ENCODE measurements around the gene ADAMTS13. TPM values are rescaled to one million over a fixed set of nuclear protein-coding genes. Genes with fewer than 3 reads are reported as not detected.

ADAMTS13 gene
- total RNA-seq, 2 experiments from 2014 or later: 3.2 to 3.5 TPM

- ATAC-seq (ENCODE audit: low read depth): no peak
Measured at GRCh38 chr9:133490865-133491655, 68.9 kb downstream of the ADAMTS13 start.

GRCh38 chr9:133491656-133491925, 69.4 kb downstream of the ADAMTS13 start:
- ATAC-seq (ENCODE audit: low read depth) (no peak), DNase-seq (no peak)
- Mint-ChIP-seq H3K4me1 (no peaks in the 10 kb centered on the region), H3K9me3 (no peaks in the 10 kb centered on the region), H3K36me3 (no peaks in the 10 kb centered on the region), H3K4me3 (no peak overlapping the region), H3K27me3 (no peaks in the 10 kb centered on the region), H3K27ac (no peak overlapping the region)
- POLR2A ChIA-PET: interaction anchor here (1.0 kb wide), 1 partner anchor 105 kb away, joined by 3 read pairs; no protein-coding TSS in a partner anchor

More at GRCh38 chr9:133490865-133491655, 68.9 kb downstream of the ADAMTS13 start:
- POLR2A ChIA-PET: interaction anchor here (0.6 kb wide), 1 partner anchor 74 kb away, joined by 4 read pairs; no protein-coding TSS in a partner anchor
- H3K27ac Mint-ChIP-seq: no peak overlapping the region
- no peak for DNase-seq
- H3K27me3 Mint-ChIP-seq: no peaks in the 10 kb centered on the region
- H3K9me3 Mint-ChIP-seq: no peaks in the 10 kb centered on the region
- H3K36me3 Mint-ChIP-seq: no peaks in the 10 kb centered on the region
- no peak overlapping the region for H3K4me3 Mint-ChIP-seq
- peaks cover under 1% of the 10 kb centered on the region for H3K4me1 Mint-ChIP-seq

DNA sequence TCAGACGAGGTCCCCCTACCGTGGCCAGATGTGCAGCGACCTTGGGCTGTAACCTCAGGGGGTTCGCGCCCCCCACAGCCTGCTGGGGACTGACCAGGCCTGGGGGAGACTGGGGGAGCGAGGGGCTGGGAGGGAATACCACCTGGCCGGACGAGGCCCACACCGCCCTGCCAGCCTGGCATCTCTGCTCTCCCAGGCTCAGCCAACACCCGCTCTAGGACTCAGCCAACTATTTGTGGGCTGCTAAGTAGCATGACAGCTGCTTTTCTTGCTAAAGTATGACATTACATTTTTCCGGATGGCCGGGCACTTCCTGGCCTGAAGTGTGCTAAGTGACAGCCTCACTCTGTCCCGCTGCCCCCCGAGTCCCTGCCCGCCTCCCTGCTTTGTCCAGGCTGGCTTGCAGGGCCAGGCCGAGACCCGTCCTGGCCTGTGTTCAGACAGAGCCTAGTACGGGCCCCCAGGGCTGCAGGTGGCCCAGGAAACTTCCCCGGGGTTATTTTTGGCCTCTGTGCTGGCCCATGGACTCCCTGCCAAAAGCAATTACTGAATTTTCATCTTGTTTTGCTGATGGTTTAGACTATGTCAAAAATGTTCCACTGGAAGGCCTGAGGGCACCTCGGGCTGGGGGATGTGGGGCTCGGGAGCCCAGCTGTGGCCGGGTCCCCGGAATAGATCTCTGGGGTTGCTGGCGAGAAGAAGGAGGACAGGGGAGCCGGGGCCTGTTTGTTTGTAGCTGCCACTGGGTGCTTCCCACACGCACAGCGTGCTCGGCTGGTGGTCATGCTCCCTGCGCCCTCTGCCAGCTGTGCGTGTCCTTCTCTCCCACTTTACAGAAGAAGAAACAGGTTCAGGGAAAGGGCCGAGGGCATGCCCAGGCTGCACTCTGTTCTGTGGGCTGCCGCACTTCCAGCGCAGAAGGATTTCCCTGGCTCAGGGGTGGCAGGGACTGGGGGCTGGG, 70.2 kb downstream of the ADAMTS13 start:
- Mint-ChIP-seq H3K27ac (no peak overlapping the region), H3K9me3 (no peaks in the 10 kb centered on the region), H3K4me3 (no peak overlapping the region), H3K4me1 (no peaks in the 10 kb centered on the region), H3K27me3 (no peaks in the 10 kb centered on the region), H3K36me3 (no peaks in the 10 kb centered on the region)
- ATAC-seq (ENCODE audit: low read depth): no peak
- POLR2A ChIA-PET: interaction anchor here (1.0 kb wide), 1 partner anchor 104 kb away, joined by 3 read pairs; no protein-coding TSS in a partner anchor
- DNase-seq: no peak

DNA sequence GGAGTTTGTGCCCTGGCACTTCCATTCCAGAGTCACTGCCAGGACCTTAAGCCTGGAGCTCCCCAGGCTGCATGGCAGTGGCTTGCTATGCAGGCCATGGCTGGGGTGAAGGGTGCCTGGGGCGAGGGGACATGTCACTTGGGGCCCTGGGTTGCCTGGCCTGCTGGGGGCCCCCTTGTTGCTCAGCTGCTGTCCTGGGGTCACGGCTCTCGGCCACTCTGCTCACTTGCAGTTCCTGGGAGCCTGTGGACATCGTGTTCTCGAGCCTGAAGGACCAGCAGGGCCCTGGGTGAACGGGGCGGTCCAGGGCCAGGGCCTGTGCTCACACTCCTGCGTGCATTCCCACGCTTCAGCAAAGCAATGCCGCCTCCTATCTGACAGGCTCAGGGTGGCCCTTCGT, 71.3 kb downstream of the ADAMTS13 start:
- no peak overlapping the region for H3K4me3 Mint-ChIP-seq
- no peak overlapping the region for H3K27ac Mint-ChIP-seq
- H3K4me1 Mint-ChIP-seq: no peaks in the 10 kb centered on the region
- DNase-seq (no peak), ATAC-seq (ENCODE audit: low read depth) (no peak)
- POLR2A ChIA-PET: no interaction called here
- no peaks in the 10 kb centered on the region for H3K27me3 Mint-ChIP-seq
- no peaks in the 10 kb centered on the region for H3K36me3 Mint-ChIP-seq
- H3K9me3 Mint-ChIP-seq: no peaks in the 10 kb centered on the region

GRCh38 chr9:133493845-133494540, 71.8 kb downstream of the ADAMTS13 start:
- Mint-ChIP-seq H3K27ac (no peak overlapping the region), H3K27me3 (no peaks in the 10 kb centered on the region), H3K36me3 (no peaks in the 10 kb centered on the region), H3K4me3 (no peak overlapping the region), H3K9me3 (no peaks in the 10 kb centered on the region), H3K4me1 (no peaks in the 10 kb centered on the region)
- POLR2A ChIA-PET: no interaction called here
- ATAC-seq (ENCODE audit: low read depth): no peak
- DNase-seq: no peak

GRCh38 chr9:133494636-133495326, 72.6 kb downstream of the ADAMTS13 start:
- no peak for ATAC-seq (ENCODE audit: low read depth)
- Mint-ChIP-seq H3K27ac (no peak overlapping the region), H3K36me3 (no peaks in the 10 kb centered on the region), H3K4me1 (no peaks in the 10 kb centered on the region), H3K4me3 (no peak overlapping the region), H3K9me3 (no peaks in the 10 kb centered on the region), H3K27me3 (no peaks in the 10 kb centered on the region)
- POLR2A ChIA-PET: no interaction called here
- no peak for DNase-seq

GRCh38 chr9:133495327-133496293, 73.4 kb downstream of the ADAMTS13 start:
- Mint-ChIP-seq H3K36me3 (no peaks in the 10 kb centered on the region), H3K4me1 (no peaks in the 10 kb centered on the region), H3K27me3 (no peaks in the 10 kb centered on the region), H3K4me3 (no peak overlapping the region), H3K27ac (no peak overlapping the region), H3K9me3 (no peaks in the 10 kb centered on the region)
- ATAC-seq (ENCODE audit: low read depth) (no peak), DNase-seq (no peak)
- POLR2A ChIA-PET: no interaction called here

GRCh38 chr9:133496861-133497842, 75.0 kb downstream of the ADAMTS13 start:
- H3K27ac Mint-ChIP-seq: no peak overlapping the region
- H3K9me3 Mint-ChIP-seq: peaks cover 9% of the 10 kb centered on the region
- POLR2A ChIA-PET: no interaction called here
- no peak overlapping the region for H3K4me3 Mint-ChIP-seq
- peaks cover under 1% of the 10 kb centered on the region for H3K27me3 Mint-ChIP-seq
- no peaks in the 10 kb centered on the region for H3K36me3 Mint-ChIP-seq
- no peak for ATAC-seq (ENCODE audit: low read depth)
- no peaks in the 10 kb centered on the region for H3K4me1 Mint-ChIP-seq
- no peak for DNase-seq

GRCh38 chr9:133499132-133499891, 77.1 kb downstream of the ADAMTS13 start:
- no peaks in the 10 kb centered on the region for H3K4me1 Mint-ChIP-seq
- ATAC-seq (ENCODE audit: low read depth) (no peak), DNase-seq (no peak)
- H3K27me3 Mint-ChIP-seq: peaks cover 7% of the 10 kb centered on the region
- no peak overlapping the region for H3K27ac Mint-ChIP-seq
- no peak overlapping the region for H3K4me3 Mint-ChIP-seq
- peaks cover 12% of the 10 kb centered on the region for H3K9me3 Mint-ChIP-seq
- H3K36me3 Mint-ChIP-seq: peaks cover 3% of the 10 kb centered on the region
- POLR2A ChIA-PET: no interaction called here

DNA sequence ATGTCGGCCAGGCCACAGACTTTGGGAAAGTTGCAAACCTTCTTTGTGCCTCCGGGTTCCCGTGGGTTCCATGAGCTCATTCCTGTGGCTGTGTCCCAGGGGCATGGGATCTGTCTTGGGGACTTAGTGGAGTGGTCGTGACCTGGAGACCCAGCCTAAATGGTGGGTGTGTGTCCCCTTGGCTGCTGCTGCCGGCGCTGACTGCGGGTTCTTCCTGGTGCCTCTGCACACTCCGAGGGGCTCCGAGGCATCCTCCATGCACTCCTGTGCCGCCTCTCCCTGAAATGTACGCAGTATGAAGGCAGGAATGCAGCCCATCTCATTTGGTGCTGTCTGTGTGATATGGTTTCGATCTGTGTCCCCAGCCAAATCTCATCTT, 77.7 kb downstream of the ADAMTS13 start:
- peaks cover 12% of the 10 kb centered on the region for H3K9me3 Mint-ChIP-seq
- no peak overlapping the region for H3K4me3 Mint-ChIP-seq

DNA sequence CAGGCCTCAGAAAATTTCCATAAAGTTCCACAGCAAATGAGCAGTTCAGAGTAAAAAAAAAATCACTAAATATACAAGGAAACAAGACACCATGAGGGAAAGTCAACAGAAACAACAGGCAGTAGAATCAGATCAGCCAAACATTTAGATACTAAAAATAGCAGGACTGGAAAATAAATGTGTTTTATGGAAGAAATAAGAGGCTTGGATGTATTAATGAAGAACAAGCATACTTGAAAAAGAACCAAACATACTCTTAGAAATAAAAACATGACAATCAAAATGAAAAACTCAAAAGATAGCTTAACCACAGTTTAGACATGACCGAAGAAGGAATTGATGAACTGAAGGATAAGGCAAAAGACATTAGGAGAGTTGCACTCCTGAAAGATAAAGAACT, 79.9 kb downstream of the ADAMTS13 start:
- ATAC-seq (ENCODE audit: low read depth) (no peak), DNase-seq (no peak)
- H3K4me3 Mint-ChIP-seq: no peak overlapping the region
- H3K27me3 Mint-ChIP-seq: peaks cover 7% of the 10 kb centered on the region
- H3K36me3 Mint-ChIP-seq: peaks cover 3% of the 10 kb centered on the region
- H3K9me3 Mint-ChIP-seq: peaks cover 12% of the 10 kb centered on the region
- H3K4me1 Mint-ChIP-seq: no peaks in the 10 kb centered on the region
- H3K27ac Mint-ChIP-seq: no peak overlapping the region
- POLR2A ChIA-PET: no interaction called here

More for the DNA sequence above, 77.7 kb downstream of the ADAMTS13 start:
- POLR2A ChIA-PET: no interaction called here
- H3K27ac Mint-ChIP-seq: no peak overlapping the region
- peaks cover 3% of the 10 kb centered on the region for H3K36me3 Mint-ChIP-seq
- DNase-seq (no peak), ATAC-seq (ENCODE audit: low read depth) (no peak)
- H3K27me3 Mint-ChIP-seq: peaks cover 7% of the 10 kb centered on the region
- no peaks in the 10 kb centered on the region for H3K4me1 Mint-ChIP-seq
